ENCODE measurements around the gene STK32C.

GRCh38 chr10:132230557-132231210 is 77.1 kb downstream of the STK32C start:
- TF ChIP-seq CTCF (IDR thresholded peaks at IDR 0.05) (no peak), EZH2 (IDR thresholded peaks at IDR 0.05; ENCODE audit: borderline replicate concordance, insufficient read depth, low read depth, low read length, poor library complexity, severe bottlenecking) (no peak)

Data from B cell (primary cell).